GM15510 (cell line): ENCODE measurements around the gene PHF19.

Experiments
- POLR2A ChIP-seq: IDR thresholded peaks from 3 replicates; pipeline ENCODE4 v1.6.1; 2011; ENCODE audit warnings: borderline replicate concordance; ENCODE audit not compliant: insufficient read length; ENCODE audit errors: extremely low read depth

PHF19 gene

GRCh38 chr9:120890320-120891244 lies 13.6 kb upstream of the PHF19 start:
- TF ChIP-seq POLR2A, result no peak

- TF ChIP-seq POLR2A, result no peak
These were observed 12.8 kb upstream of the PHF19 start for GRCh38 chr9:120889606-120890271.

- TF ChIP-seq POLR2A, result no peak
These were observed 11.6 kb upstream of the PHF19 start for GRCh38 chr9:120888626-120889025.

GRCh38 chr9:120886490-120886967 lies 9.5 kb upstream of the PHF19 start:
- TF ChIP-seq POLR2A, result no peak

GRCh38 chr9:120885958-120886357 lies 9.0 kb upstream of the PHF19 start:
- TF ChIP-seq POLR2A, result no peak

GRCh38 chr9:120885457-120885856 lies 8.5 kb upstream of the PHF19 start:
- no peak for TF ChIP-seq POLR2A

- no peak for TF ChIP-seq POLR2A
These were observed 6.6 kb upstream of the PHF19 start for GRCh38 chr9:120883608-120883996.

DNA sequence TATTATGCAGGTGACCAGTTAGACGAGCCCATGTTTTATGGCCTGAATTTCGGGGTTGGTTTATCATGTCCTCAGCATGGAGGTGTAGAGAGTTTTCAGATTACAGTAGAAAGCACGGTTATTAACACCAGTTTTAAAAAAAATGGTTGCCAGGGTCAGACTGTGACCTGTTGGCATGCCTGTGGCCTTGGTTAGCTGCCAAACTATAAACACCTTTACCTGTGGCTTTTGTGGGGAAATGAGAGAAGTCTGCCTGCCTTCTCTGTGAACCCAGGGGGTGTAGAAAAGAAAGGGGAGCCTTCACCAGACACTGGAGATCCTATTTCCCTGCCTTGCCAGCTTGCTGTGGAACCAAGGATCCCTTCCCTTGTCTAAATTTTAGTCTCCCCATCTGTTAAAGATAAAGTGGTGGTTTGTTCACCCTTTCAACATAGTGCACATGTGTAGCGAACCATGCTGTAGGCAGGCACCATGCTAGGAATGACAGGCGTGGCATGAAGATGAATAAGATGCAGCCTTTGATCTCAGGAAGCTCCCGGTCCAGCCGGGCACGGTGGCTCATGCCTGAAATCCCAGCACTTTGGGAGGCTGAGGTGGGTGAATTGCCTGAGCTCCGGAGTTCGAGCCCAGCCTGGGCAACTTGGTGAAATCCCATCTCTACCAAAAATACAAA lies 6.1 kb upstream of the PHF19 start:
- no peak for TF ChIP-seq POLR2A

DNA sequence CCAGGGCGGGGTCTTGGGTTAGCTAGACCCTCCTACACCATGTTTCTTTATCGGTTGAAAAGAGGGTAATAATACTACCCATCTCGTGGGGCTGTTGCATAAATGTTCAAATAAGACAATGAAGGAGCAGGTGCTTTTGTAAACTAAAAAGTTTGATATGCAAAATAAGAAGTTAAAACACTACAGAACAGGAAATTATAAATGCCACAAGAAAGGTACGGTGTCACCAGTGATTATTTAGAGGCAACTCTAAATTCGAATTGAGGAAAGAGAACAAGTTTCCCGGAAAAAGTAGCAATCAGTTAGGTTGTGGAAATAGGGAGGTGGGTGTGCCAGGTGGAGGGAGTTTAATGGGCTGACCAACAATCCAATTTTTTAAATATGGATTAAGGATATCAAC lies 2.5 kb upstream of the PHF19 start:
- TF ChIP-seq POLR2A, result no peak

DNA sequence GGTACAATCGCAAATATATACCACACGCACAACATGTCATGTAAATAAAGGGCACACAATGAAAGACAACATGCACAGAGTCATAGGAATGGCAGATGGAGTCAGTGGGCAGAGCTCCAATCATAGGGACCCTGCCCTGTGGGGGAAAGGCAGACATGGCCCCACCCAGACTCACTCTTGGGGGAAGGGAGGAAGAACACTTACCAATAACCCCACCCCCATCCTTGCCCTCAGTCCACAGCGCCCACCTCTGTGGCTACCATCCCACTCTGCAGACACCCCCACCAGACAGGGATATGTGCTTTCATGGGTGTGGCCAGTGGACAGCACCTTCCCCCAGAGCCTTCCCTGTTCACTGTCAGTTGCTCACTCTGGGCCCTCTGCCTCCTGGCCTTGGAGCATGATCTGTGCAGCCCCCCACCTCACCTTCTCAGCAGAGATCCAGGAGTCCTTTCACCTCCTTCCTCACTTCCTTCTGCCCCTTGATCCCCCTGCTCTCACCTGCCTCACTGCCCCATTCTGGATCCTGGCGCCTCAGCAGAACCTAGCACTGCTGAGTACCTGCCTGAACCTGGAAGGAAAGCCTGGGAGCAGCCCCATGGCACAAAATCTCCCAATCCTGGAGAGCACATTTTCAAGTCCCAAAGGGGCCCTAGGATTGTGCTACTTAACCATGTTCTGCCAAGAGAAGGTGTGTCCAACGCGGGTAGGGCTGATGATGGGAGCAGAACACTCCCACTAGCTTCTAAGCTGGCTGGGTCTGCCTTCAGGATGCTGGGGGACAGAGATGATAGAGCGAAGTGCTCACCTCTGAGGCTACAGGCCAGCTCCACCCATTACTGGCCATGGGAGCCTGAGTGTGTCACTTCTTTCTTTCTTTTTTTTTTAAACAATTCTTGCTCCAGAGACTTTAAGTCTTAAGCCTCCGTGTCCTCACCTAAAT lies 1.5 kb upstream of the PHF19 start:
- no peak for TF ChIP-seq POLR2A

- TF ChIP-seq POLR2A, result peak; percentile 74
These were observed 467 bp upstream of the PHF19 start for GRCh38 chr9:120877276-120878034.

- peak; percentile 66 for TF ChIP-seq POLR2A
These were observed 790 bp downstream of the PHF19 start for GRCh38 chr9:120875954-120876841.

- no peak for TF ChIP-seq POLR2A
These were observed 1.4 kb downstream of the PHF19 start for GRCh38 chr9:120875643-120875953.
